HepG2 (cell line): ENCODE measurements around the gene KRTAP10-8. TPM values are rescaled to one million over a fixed set of nuclear protein-coding genes. Genes with fewer than 3 reads are reported as not detected.
A peak's percentile ranks its signal among the peaks of the same experiment; 100 is the strongest.

Experiments used
- CEBPB ChIP-seq: IDR thresholded peaks from 2 replicates; pipeline ENCODE4 v1.6.1; 2011; ENCODE audit warnings: low read depth, low read length, improper control_type of control experiment, borderline replicate concordance
- HOXA9 ChIP-seq: sonication (generic); formaldehyde crosslinking; IDR thresholded peaks from 2 replicates; pipeline ENCODE4 v1.8.1; 2022; ENCODE audit warnings: missing genetic modification reagents, mild to moderate bottlenecking, moderate library complexity, borderline replicate concordance
- LCORL ChIP-seq, 2 experiments: fragments of 450-650 bp in 1 of 2; sonication (generic) in 1 of 2; formaldehyde crosslinking in 1 of 2; IDR thresholded peaks; 2 replicates each; pipeline versions ENCODE4 v1.5.0 to v1.6.1; 2017 to 2020; ENCODE audit warnings: antibody characterized with exemption in 1 of 2, missing genetic modification reagents in 1 of 2
- MAZ ChIP-seq, 2 experiments: sonication (generic) in 1 of 2; formaldehyde crosslinking in 1 of 2; IDR thresholded peaks; 2 replicates each; pipeline versions ENCODE4 v1.5.0 to v1.6.1; 2012 to 2020; ENCODE audit warnings: low read depth in 2 of 2, mild to moderate bottlenecking in 2 of 2, borderline replicate concordance in 1 of 2, improper control_type of control experiment in 1 of 2, low read length in 1 of 2, missing genetic modification reagents in 1 of 2, moderate library complexity in 1 of 2
- MBD4 ChIP-seq: IDR thresholded peaks from 2 replicates; pipeline ENCODE4 v1.6.1; 2012; ENCODE audit warnings: low read length, inconsistent platforms, borderline replicate concordance
- MED8 ChIP-seq: sonication (generic); formaldehyde crosslinking; IDR thresholded peaks from 2 replicates; pipeline ENCODE4 v1.8.1; 2023; ENCODE audit warnings: mild to moderate bottlenecking, missing genetic modification reagents; ENCODE audit not compliant: insufficient replicate concordance
- NR2C2 ChIP-seq: sonication (generic); formaldehyde crosslinking; IDR thresholded peaks from 2 replicates; pipeline ENCODE4 v1.4.0; 2020; ENCODE audit warnings: missing genetic modification reagents, mild to moderate bottlenecking, moderate library complexity, borderline replicate concordance
- PPARG ChIP-seq: conservative IDR thresholded peaks from 2 replicates; pipeline ENCODE4 v1.6.1; 2016; ENCODE audit warnings: missing biosample characterization, missing genetic modification reagents
- RBAK ChIP-seq: sonication (generic); formaldehyde crosslinking; IDR thresholded peaks from 2 replicates; pipeline ENCODE4 v1.5.1; 2020; ENCODE audit warnings: mild to moderate bottlenecking, missing genetic modification reagents
- REXO4 ChIP-seq: sonication (generic); formaldehyde crosslinking; IDR thresholded peaks from 2 replicates; pipeline ENCODE4 v1.8.0; 2022; ENCODE audit warnings: missing genetic modification reagents, mild to moderate bottlenecking, borderline replicate concordance
- RFXAP ChIP-seq: sonication (generic); formaldehyde crosslinking; IDR thresholded peaks from 2 replicates; pipeline ENCODE4 v1.4.0; 2020; ENCODE audit warnings: missing genetic modification reagents, borderline replicate concordance
- SALL2 ChIP-seq: sonication (generic); formaldehyde crosslinking; IDR thresholded peaks from 2 replicates; pipeline ENCODE4 v1.8.1; 2023; ENCODE audit warnings: mild to moderate bottlenecking, missing genetic modification reagents, inconsistent platforms
- STAT5B ChIP-seq: sonication (generic); formaldehyde crosslinking; IDR thresholded peaks from 2 replicates; pipeline ENCODE4 v1.4.0; 2020; ENCODE audit warnings: missing genetic modification reagents
- TOE1 ChIP-seq: sonication (generic); formaldehyde crosslinking; IDR thresholded peaks from 2 replicates; pipeline ENCODE4 v1.4.0; 2020; ENCODE audit warnings: mild to moderate bottlenecking, missing genetic modification reagents
- TOPORS ChIP-seq: sonication (generic); formaldehyde crosslinking; IDR thresholded peaks from 2 replicates; pipeline ENCODE4 v1.8.0; 2023; ENCODE audit warnings: mild to moderate bottlenecking, missing genetic modification reagents
- U2AF2 ChIP-seq: fragments of 200-400 bp; formaldehyde crosslinking; IDR thresholded peaks from 2 replicates; pipeline ENCODE4 v1.6.1; 2017; ENCODE audit warnings: low read depth, mild to moderate bottlenecking, low read length
- ZNF24 ChIP-seq: fragments of 450-650 bp; IDR thresholded peaks from 2 replicates; pipeline ENCODE4 v1.6.1; 2017; ENCODE audit warnings: antibody characterized with exemption, mild to moderate bottlenecking
- ZNF280B ChIP-seq: sonication (generic); formaldehyde crosslinking; IDR thresholded peaks from 2 replicates; pipeline ENCODE4 v1.5.0; 2020; ENCODE audit warnings: missing genetic modification reagents, mild to moderate bottlenecking, borderline replicate concordance
- ZNF446 ChIP-seq: sonication (generic); formaldehyde crosslinking; IDR thresholded peaks from 2 replicates; pipeline ENCODE4 v1.5.0; 2020; ENCODE audit warnings: mild to moderate bottlenecking, missing genetic modification reagents
- ZNF546 ChIP-seq: sonication (generic); formaldehyde crosslinking; conservative IDR thresholded peaks from 2 replicates; pipeline ENCODE4 v1.8.1; 2023; ENCODE audit warnings: mild to moderate bottlenecking, missing genetic modification reagents
- ZNF598 ChIP-seq: sonication (generic); formaldehyde crosslinking; IDR thresholded peaks from 2 replicates; pipeline ENCODE4 v1.5.1; 2020; ENCODE audit warnings: mild to moderate bottlenecking, missing genetic modification reagents, borderline replicate concordance
- polyA plus RNA-seq, 8 experiments: library from polyadenylated mRNA; depleted of rRNA in 3 of 8; stranded (reverse) in 7 of 8; unstranded in 1 of 8; fragments of >200 nt; fragmentation: Illumina TruSeq in 4 of 8; extraction: Trizol in 4 of 8; gene quantifications; 2 replicates each; pipeline versions ENCODE4 v1.2.1 to v1.2.3, GENCODE V29; 2011 to 2016; ENCODE audit warnings: low read depth in 4 of 8, missing spikeins in 1 of 8, mixed read lengths in 1 of 8; ENCODE audit not compliant: insufficient read depth in 1 of 8
- total RNA-seq, 5 experiments: library from RNA; depleted of rRNA; stranded (reverse); fragments of >200 nt; fragmentation: Illumina TruSeq; extraction: Trizol; gene quantifications; 2 replicates each; pipeline ENCODE4 v1.2.3, GENCODE V29; 2016; ENCODE audit warnings: low read depth in 1 of 5
- TF ChIP-seq, protein P1 (sequence below): IDR thresholded peaks from 2 replicates; pipeline ENCODE4 v1.6.1; 2016

The KRTAP10-8 gene
- total and polyA plus RNA-seq, 2 of the 13 experiments (the other 11 are each of a cell fraction or from before 2014, with no cell fraction given): not detected

DNA sequence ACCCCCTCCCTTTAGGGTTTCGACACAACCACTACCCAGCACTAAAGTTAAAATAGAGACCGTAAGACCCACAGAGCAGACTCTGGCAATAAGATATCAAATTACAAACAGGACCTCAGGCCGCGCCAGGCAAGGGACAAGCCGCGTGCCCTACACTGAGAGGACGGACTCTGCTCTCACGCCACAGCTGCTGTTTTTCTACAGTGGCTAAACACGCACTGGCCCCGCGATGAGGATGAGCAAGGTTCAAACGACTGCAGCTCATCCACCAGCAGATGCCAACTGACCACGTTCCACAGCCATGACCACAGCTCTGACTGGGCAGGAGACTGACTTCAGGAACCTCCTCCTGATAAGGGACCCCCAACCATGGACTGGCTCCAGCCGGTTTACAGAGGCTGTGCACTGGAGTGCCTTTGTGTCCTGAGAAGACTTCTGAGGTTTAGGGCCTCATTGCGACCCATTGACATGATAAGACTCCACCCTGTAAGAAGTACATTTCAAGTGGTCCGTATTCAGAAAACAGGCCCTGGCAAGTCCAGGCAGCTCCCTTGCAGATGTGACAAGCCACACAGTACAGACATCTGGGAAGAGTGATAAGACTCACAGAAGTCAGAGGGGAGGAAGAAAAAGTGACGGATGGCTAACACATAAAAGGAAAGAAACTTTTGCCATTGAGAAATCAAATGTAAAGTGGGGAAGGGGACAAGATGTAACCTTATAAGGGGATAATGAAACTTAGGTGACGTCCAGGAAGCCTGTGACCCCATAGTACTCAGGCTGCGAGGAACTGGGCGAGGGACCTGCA is 18.1 kb upstream of the KRTAP10-8 start (continued):
- TF ChIP-seq LCORL (IDR thresholded peaks at IDR 0.05) (no peak), LCORL (CRISPR knock-in tag; IDR thresholded peaks at IDR 0.05) (peak; percentile 89), MBD4 (no peak), MAZ (IDR thresholded peaks at IDR 0.05; ENCODE audit: borderline replicate concordance, low read depth, low read length) (no peak), MAZ (CRISPR knock-in tag; IDR thresholded peaks at IDR 0.05; ENCODE audit: low read depth) (peak; percentile 78), ZNF24 (no peak), ZNF598 (peak; percentile 52), TOE1 (peak; percentile 52; the same call in 1 of the 2 replicates), U2AF2 (no peak), REXO4 (CRISPR knock-in tag) (no peak), RFXAP (peak; percentile 60; the same call in 1 of the 2 replicates), STAT5B (CRISPR knock-in tag) (no peak), PPARG (CRISPR knock-in tag) (peak; percentile 58), ZNF546 (CRISPR knock-in tag) (0 out of 2 replicates have a peak, but pooled peaks have one; percentile 74), ZNF280B (CRISPR knock-in tag) (peak; percentile 90; the same call in 1 of the 2 replicates), CEBPB (no peak), RBAK (CRISPR knock-in tag) (no peak), MED8 (CRISPR knock-in tag) (no peak), HOXA9 (no peak), SALL2 (CRISPR knock-in tag) (no peak), TOPORS (CRISPR knock-in tag) (0 out of 2 replicates have a peak, but pooled peaks have one; percentile 66), ZNF446 (CRISPR knock-in tag) (no peak), NR2C2 (CRISPR knock-in tag) (no peak)
- TF ChIP-seq, protein P1, sequence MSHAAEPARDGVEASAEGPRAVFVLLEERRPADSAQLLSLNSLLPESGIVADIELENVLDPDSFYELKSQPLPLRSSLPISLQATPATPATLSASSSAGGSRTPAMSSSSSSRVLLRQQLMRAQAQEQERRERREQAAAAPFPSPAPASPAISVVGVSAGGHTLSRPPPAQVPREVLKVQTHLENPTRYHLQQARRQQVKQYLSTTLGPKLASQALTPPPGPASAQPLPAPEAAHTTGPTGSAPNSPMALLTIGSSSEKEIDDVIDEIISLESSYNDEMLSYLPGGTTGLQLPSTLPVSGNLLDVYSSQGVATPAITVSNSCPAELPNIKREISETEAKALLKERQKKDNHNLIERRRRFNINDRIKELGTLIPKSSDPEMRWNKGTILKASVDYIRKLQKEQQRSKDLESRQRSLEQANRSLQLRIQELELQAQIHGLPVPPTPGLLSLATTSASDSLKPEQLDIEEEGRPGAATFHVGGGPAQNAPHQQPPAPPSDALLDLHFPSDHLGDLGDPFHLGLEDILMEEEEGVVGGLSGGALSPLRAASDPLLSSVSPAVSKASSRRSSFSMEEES: peak; percentile 79; the same call in 1 of the 2 replicates
